ENCODE measurements around the gene NMNAT1. TPM values are rescaled to one million over a fixed set of nuclear protein-coding genes. Genes with fewer than 3 reads are reported as not detected.
A peak's percentile ranks its signal among the peaks of the same experiment; 100 is the strongest.

Gene NMNAT1
- total and polyA plus RNA-seq, 2 donors (not counting 1 experiment from before 2014, with no cell fraction given) = 11.5 to 17.2 TPM

- Histone ChIP-seq H3K27me3 (ENCODE audit: control insufficient read depth, insufficient read depth, low read length) (no peaks in the 10 kb centered on the region), H3K4me3 (replicated peaks in 1 of 4; ENCODE audit: control extremely low read depth in 1 of 4, insufficient read depth in 1 of 4, low read depth in 3 of 4, low read length in 4 of 4) (no peak overlapping the region), H3K36me3 (ENCODE audit: control insufficient read depth, insufficient read depth, low read length) (no peaks in the 10 kb centered on the region), H4K20me1 (ENCODE audit: control insufficient read depth, extremely low read depth, insufficient read depth, low read length) (no peaks in the 10 kb centered on the region), H3K9me3 (ENCODE audit: control insufficient read depth, insufficient read depth, low read depth, low read length) (no peaks in the 10 kb centered on the region), H3K4me2 (ENCODE audit: extremely low read depth, insufficient read depth, low read length) (no peak overlapping the region), H2AFZ (ENCODE audit: low read length) (no peak overlapping the region), H3K9ac (ENCODE audit: insufficient read depth, low read length) (no peak overlapping the region), H3K27ac (ENCODE audit: insufficient read depth, low read length) (no peak overlapping the region), H3K4me1 (ENCODE audit: control insufficient read depth, extremely low read depth, insufficient read depth, low read length) (no peaks in the 10 kb centered on the region), H3K79me2 (ENCODE audit: control insufficient read depth, insufficient read depth, low read length) (no peaks in the 10 kb centered on the region)
- DNase-seq (ENCODE audit: low read depth in 2 of 2) = peak; percentile 3 to 22
- TF ChIP-seq, protein P1, sequence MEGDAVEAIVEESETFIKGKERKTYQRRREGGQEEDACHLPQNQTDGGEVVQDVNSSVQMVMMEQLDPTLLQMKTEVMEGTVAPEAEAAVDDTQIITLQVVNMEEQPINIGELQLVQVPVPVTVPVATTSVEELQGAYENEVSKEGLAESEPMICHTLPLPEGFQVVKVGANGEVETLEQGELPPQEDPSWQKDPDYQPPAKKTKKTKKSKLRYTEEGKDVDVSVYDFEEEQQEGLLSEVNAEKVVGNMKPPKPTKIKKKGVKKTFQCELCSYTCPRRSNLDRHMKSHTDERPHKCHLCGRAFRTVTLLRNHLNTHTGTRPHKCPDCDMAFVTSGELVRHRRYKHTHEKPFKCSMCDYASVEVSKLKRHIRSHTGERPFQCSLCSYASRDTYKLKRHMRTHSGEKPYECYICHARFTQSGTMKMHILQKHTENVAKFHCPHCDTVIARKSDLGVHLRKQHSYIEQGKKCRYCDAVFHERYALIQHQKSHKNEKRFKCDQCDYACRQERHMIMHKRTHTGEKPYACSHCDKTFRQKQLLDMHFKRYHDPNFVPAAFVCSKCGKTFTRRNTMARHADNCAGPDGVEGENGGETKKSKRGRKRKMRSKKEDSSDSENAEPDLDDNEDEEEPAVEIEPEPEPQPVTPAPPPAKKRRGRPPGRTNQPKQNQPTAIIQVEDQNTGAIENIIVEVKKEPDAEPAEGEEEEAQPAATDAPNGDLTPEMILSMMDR (conservative IDR thresholded peaks at IDR 0.05 in 1 of 2, IDR thresholded peaks at IDR 0.05 in 1 of 2; ENCODE audit: low read depth in 1 of 2, low read length in 2 of 2) = no peak
- no peak for TF ChIP-seq EZH2 (IDR thresholded peaks at IDR 0.05; ENCODE audit: low read length, missing control alignments)
Observed at GRCh38 chr1:9960706-9961562, 17.7 kb downstream of the NMNAT1 start.

- TF ChIP-seq, protein P1 (conservative IDR thresholded peaks at IDR 0.05 in 1 of 2, IDR thresholded peaks at IDR 0.05 in 1 of 2; ENCODE audit: low read depth in 1 of 2, low read length in 2 of 2) = no peak
- no peak for TF ChIP-seq EZH2 (IDR thresholded peaks at IDR 0.05; ENCODE audit: low read length, missing control alignments)
- Histone ChIP-seq H3K36me3 (ENCODE audit: control insufficient read depth, insufficient read depth, low read length) (no peaks in the 10 kb centered on the region), H3K27me3 (ENCODE audit: control insufficient read depth, insufficient read depth, low read length) (no peaks in the 10 kb centered on the region), H3K27ac (ENCODE audit: insufficient read depth, low read length) (no peak overlapping the region), H3K4me3 (replicated peaks in 1 of 4; ENCODE audit: control extremely low read depth in 1 of 4, insufficient read depth in 1 of 4, low read depth in 3 of 4, low read length in 4 of 4) (no peak overlapping the region), H3K4me2 (ENCODE audit: extremely low read depth, insufficient read depth, low read length) (no peak overlapping the region), H2AFZ (ENCODE audit: low read length) (no peak overlapping the region), H4K20me1 (ENCODE audit: control insufficient read depth, extremely low read depth, insufficient read depth, low read length) (no peaks in the 10 kb centered on the region), H3K79me2 (ENCODE audit: control insufficient read depth, insufficient read depth, low read length) (no peaks in the 10 kb centered on the region), H3K9me3 (ENCODE audit: control insufficient read depth, insufficient read depth, low read depth, low read length) (no peaks in the 10 kb centered on the region), H3K9ac (ENCODE audit: insufficient read depth, low read length) (no peak overlapping the region), H3K4me1 (ENCODE audit: control insufficient read depth, extremely low read depth, insufficient read depth, low read length) (no peaks in the 10 kb centered on the region)
- DNase-seq (ENCODE audit: low read depth in 2 of 2) = no peak
Observed at GRCh38 chr1:9984253-9984652, 41.0 kb downstream of the NMNAT1 start.

- DNase-seq (ENCODE audit: low read depth in 2 of 2) = peak in 1 of 2 donors; percentile 12
- Histone ChIP-seq H3K36me3 (ENCODE audit: control insufficient read depth, insufficient read depth, low read length) (no peaks in the 10 kb centered on the region), H2AFZ (ENCODE audit: low read length) (no peak overlapping the region), H3K4me2 (ENCODE audit: extremely low read depth, insufficient read depth, low read length) (no peak overlapping the region), H3K27ac (ENCODE audit: insufficient read depth, low read length) (no peak overlapping the region), H3K9me3 (ENCODE audit: control insufficient read depth, insufficient read depth, low read depth, low read length) (no peaks in the 10 kb centered on the region), H3K4me3 (replicated peaks in 1 of 4; ENCODE audit: control extremely low read depth in 1 of 4, insufficient read depth in 1 of 4, low read depth in 3 of 4, low read length in 4 of 4) (no peak overlapping the region), H3K9ac (ENCODE audit: insufficient read depth, low read length) (no peak overlapping the region), H3K4me1 (ENCODE audit: control insufficient read depth, extremely low read depth, insufficient read depth, low read length) (no peaks in the 10 kb centered on the region), H4K20me1 (ENCODE audit: control insufficient read depth, extremely low read depth, insufficient read depth, low read length) (no peaks in the 10 kb centered on the region), H3K79me2 (ENCODE audit: control insufficient read depth, insufficient read depth, low read length) (no peaks in the 10 kb centered on the region), H3K27me3 (ENCODE audit: control insufficient read depth, insufficient read depth, low read length) (no peaks in the 10 kb centered on the region)
- TF ChIP-seq EZH2 (IDR thresholded peaks at IDR 0.05; ENCODE audit: low read length, missing control alignments) = no peak
- TF ChIP-seq, protein P1 (conservative IDR thresholded peaks at IDR 0.05 in 1 of 2, IDR thresholded peaks at IDR 0.05 in 1 of 2; ENCODE audit: low read depth in 1 of 2, low read length in 2 of 2) = no peak
Observed at GRCh38 chr1:9985001-9985400, 41.7 kb downstream of the NMNAT1 start.

Measured in fibroblast of lung (primary cell).